ENCODE measurements around the gene ZNF141. TPM values are rescaled to one million over a fixed set of nuclear protein-coding genes. Genes with fewer than 3 reads are reported as not detected.

The ZNF141 gene
- total and polyA plus RNA-seq, 10 of the 15 experiments (the other 5 are each of a cell fraction or from before 2014, with no cell fraction given), result 3.9 to 25.2 (median 10.6) TPM

DNA sequence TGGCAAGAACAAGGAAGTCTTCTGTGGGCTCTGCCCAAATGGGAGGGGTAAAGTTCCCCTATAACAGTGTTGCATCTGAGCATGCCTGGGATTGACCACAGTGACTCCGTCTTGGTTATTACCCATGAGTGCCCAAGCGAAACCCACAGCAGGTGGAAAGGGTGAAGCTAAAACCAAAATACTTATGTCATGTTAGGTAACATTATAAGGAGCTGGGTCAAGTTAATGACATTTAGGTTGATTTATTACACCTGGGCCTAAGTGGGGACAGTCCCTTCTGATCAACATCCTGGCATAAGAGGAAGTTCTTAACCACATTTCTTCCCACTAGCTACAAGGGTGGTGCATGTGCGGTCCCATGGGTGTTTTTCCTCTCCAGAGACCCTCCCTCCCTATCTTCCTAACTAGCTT, 31.1 kb upstream of the ZNF141 start (continued):
- TF ChIP-seq, protein P1, sequence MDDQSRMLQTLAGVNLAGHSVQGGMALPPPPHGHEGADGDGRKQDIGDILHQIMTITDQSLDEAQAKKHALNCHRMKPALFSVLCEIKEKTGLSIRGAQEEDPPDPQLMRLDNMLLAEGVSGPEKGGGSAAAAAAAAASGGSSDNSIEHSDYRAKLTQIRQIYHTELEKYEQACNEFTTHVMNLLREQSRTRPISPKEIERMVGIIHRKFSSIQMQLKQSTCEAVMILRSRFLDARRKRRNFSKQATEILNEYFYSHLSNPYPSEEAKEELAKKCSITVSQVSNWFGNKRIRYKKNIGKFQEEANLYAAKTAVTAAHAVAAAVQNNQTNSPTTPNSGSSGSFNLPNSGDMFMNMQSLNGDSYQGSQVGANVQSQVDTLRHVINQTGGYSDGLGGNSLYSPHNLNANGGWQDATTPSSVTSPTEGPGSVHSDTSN (IDR thresholded peaks at IDR 0.05; ENCODE audit: insufficient replicate concordance, low read depth, low read length), result peak; percentile 59
- TF ChIP-seq RFX5 (IDR thresholded peaks at IDR 0.05; ENCODE audit: low read depth, low read length) (no peak), YBX1 (IDR thresholded peaks at IDR 0.05) (no peak), STAT1 (conservative IDR thresholded peaks at IDR 0.05) (no peak), ZBED1 (IDR thresholded peaks at IDR 0.05; ENCODE audit: borderline replicate concordance) (0 out of 2 replicates have a peak, but pooled peaks have one; percentile 25), ZNF207 (IDR thresholded peaks at IDR 0.05; ENCODE audit: borderline replicate concordance) (no peak), POU2F2 (IDR thresholded peaks at IDR 0.05; ENCODE audit: borderline replicate concordance, low read depth, low read length) (0 out of 3 replicates have a peak, but pooled peaks have one; percentile 36), ZNF274 (IDR thresholded peaks at IDR 0.05; ENCODE audit: insufficient read depth, insufficient read length) (no peak), RAD51 (IDR thresholded peaks at IDR 0.05) (no peak), NFYA (IDR thresholded peaks at IDR 0.05; ENCODE audit: borderline replicate concordance, low read depth, low read length) (no peak), IRF3 (IDR thresholded peaks at IDR 0.05) (no peak), DPF2 (IDR thresholded peaks at IDR 0.05) (peak; percentile 59; the same call in 1 of the 2 replicates), SPI1 (IDR thresholded peaks at IDR 0.05; ENCODE audit: borderline replicate concordance, insufficient read depth, low read depth, low read length) (peak; percentile 32; the same call in 1 of the 2 replicates), ASH2L (IDR thresholded peaks at IDR 0.05; ENCODE audit: borderline replicate concordance, low read depth) (no peak), FOXK2 (IDR thresholded peaks at IDR 0.05) (no peak), RAD21 (IDR thresholded peaks at IDR 0.05; ENCODE audit: insufficient read depth, low read depth, low read length) (no peak), NR2C2 (IDR thresholded peaks at IDR 0.05; ENCODE audit: borderline replicate concordance, control insufficient read depth, insufficient read length, low read depth) (no peak), NFIC (IDR thresholded peaks at IDR 0.05; ENCODE audit: low read depth, low read length) (peak; percentile 63; the same call in 1 of the 2 replicates), NFXL1 (IDR thresholded peaks at IDR 0.05; ENCODE audit: borderline replicate concordance) (no peak), NR2C1 (IDR thresholded peaks at IDR 0.05) (no peak), SREBF1 (IDR thresholded peaks at IDR 0.05; ENCODE audit: low read length) (no peak), ZNF384 (IDR thresholded peaks at IDR 0.05; ENCODE audit: borderline replicate concordance, low read depth, low read length) (no peak), TCF12 (IDR thresholded peaks at IDR 0.05; ENCODE audit: low read depth, low read length) (peak; percentile 71), CBFB (IDR thresholded peaks at IDR 0.05; ENCODE audit: low read depth) (peak; percentile 63; the same call in 1 of the 2 replicates), NR2F1 (conservative IDR thresholded peaks at IDR 0.05) (peak; percentile 93)
- TF ChIP-seq, protein P2, sequence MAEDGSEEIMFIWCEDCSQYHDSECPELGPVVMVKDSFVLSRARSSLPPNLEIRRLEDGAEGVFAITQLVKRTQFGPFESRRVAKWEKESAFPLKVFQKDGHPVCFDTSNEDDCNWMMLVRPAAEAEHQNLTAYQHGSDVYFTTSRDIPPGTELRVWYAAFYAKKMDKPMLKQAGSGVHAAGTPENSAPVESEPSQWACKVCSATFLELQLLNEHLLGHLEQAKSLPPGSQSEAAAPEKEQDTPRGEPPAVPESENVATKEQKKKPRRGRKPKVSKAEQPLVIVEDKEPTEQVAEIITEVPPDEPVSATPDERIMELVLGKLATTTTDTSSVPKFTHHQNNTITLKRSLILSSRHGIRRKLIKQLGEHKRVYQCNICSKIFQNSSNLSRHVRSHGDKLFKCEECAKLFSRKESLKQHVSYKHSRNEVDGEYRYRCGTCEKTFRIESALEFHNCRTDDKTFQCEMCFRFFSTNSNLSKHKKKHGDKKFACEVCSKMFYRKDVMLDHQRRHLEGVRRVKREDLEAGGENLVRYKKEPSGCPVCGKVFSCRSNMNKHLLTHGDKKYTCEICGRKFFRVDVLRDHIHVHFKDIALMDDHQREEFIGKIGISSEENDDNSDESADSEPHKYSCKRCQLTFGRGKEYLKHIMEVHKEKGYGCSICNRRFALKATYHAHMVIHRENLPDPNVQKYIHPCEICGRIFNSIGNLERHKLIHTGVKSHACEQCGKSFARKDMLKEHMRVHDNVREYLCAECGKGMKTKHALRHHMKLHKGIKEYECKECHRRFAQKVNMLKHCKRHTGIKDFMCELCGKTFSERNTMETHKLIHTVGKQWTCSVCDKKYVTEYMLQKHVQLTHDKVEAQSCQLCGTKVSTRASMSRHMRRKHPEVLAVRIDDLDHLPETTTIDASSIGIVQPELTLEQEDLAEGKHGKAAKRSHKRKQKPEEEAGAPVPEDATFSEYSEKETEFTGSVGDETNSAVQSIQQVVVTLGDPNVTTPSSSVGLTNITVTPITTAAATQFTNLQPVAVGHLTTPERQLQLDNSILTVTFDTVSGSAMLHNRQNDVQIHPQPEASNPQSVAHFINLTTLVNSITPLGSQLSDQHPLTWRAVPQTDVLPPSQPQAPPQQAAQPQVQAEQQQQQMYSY (CRISPR knock-in tag; IDR thresholded peaks at IDR 0.05), result no peak
- TF ChIP-seq, protein P3, sequence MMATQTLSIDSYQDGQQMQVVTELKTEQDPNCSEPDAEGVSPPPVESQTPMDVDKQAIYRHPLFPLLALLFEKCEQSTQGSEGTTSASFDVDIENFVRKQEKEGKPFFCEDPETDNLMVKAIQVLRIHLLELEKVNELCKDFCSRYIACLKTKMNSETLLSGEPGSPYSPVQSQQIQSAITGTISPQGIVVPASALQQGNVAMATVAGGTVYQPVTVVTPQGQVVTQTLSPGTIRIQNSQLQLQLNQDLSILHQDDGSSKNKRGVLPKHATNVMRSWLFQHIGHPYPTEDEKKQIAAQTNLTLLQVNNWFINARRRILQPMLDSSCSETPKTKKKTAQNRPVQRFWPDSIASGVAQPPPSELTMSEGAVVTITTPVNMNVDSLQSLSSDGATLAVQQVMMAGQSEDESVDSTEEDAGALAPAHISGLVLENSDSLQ (IDR thresholded peaks at IDR 0.05), result peak; percentile 80
